Heart right ventricle (tissue), 16 donors: Measurements from ENCODE around the gene WDR59. TPM values are rescaled to one million over a fixed set of nuclear protein-coding genes. Genes with fewer than 3 reads are reported as not detected.
A peak's percentile ranks its signal among the peaks of the same experiment; 100 is the strongest.

Source experiments
- ATAC-seq, 8 donors: fragments of 200-7000 bp; cut with Tn5 transposase; one replicate each; pipeline ENCODE4 v1.9.1; 2020; ENCODE audit warnings: mild to moderate bottlenecking in 8 of 8, moderate library complexity in 8 of 8, moderate number of reproducible peaks in 1 of 8
- DNase-seq, 2 donors: peaks; one replicate each; pipeline ENCODE4 v3.0.0-alpha.2; 2020
- H3K27ac ChIP-seq, 10 donors: fragments of 200-600 bp; sonication (generic) in 2 of 10; one replicate each; pipeline versions ENCODE4 v1.5.0 to v1.8.0; 2020 to 2022; ENCODE audit warnings: mild to moderate bottlenecking in 3 of 10
- H3K27me3 ChIP-seq, 7 donors: fragments of 200-600 bp; one replicate each; pipeline ENCODE4 v1.8.0; 2021 to 2022; ENCODE audit warnings: mild to moderate bottlenecking in 2 of 7
- H3K36me3 ChIP-seq, 9 donors: fragments of 200-600 bp; sonication (generic) in 1 of 9; one replicate each; pipeline versions ENCODE4 v1.5.0 to v1.8.0; 2020 to 2022; ENCODE audit warnings: mild to moderate bottlenecking in 2 of 9
- H3K4me1 ChIP-seq, 9 donors: fragments of 200-600 bp; sonication (generic) in 1 of 9; one replicate each; pipeline versions ENCODE4 v1.5.0 to v1.8.0; 2020 to 2022; ENCODE audit warnings: mild to moderate bottlenecking in 4 of 9
- H3K4me3 ChIP-seq, 10 donors: fragments of 200-600 bp; sonication (generic) in 2 of 10; one replicate each; pipeline versions ENCODE4 v1.5.0 to v1.8.0; 2020 to 2022; ENCODE audit warnings: mild to moderate bottlenecking in 7 of 10, moderate library complexity in 2 of 10
- H3K9me3 ChIP-seq, 11 donors: fragments of 200-600 bp in 10 of 11; sonication (generic) in 2 of 11; one replicate each; pipeline versions ENCODE4 v1.5.0 to v1.8.0; 2013 to 2022; ENCODE audit warnings: mild to moderate bottlenecking in 2 of 11, control low read depth in 1 of 11, moderate library complexity in 1 of 11
- CTCF ChIP-seq, 9 donors: fragments of 200-600 bp; sonication (generic) in 2 of 9; IDR thresholded peaks; one replicate each; pipeline versions ENCODE4 v1.5.0 to v1.8.0; 2021 to 2022; ENCODE audit warnings: antibody characterized with exemption in 9 of 9, mild to moderate bottlenecking in 5 of 9, moderate library complexity in 1 of 9
- WGBS, 2 donors: extraction: QIAGEN DNeasy Blood & Tissue Kit; methylation state at CpG; one replicate each; pipeline ENCODE4 v1.1.7; 2013; ENCODE audit warnings: inconsistent platforms in 1 of 2; 5-methylcytosine and 5-hydroxymethylcytosine counted together
- intact Hi-C, 10 donors: fragments of 100-400 bp; cut with DNase I; formaldehyde crosslinking; loops; one replicate each; pipeline versions ENCODE4 v1.11.1 to v1.14.2; 2022
- polyA plus RNA-seq, 2 donors: library from polyadenylated mRNA; stranded (reverse); fragments of 200-250 nt; gene quantifications; one replicate each; pipeline ENCODE4 v1.2.3, GENCODE V29; 2013
- total RNA-seq, 10 donors: library from RNA; stranded (reverse); fragmentation: NEBNext Ultra II Directional in 3 of 10; extraction: Animal tissue kit (Norgen Biotek cat#: 25700) in 3 of 10; gene quantifications; one replicate each; pipeline versions ENCODE4 v1.2.1 to v1.2.4, GENCODE V29; 2021 to 2023
- donor health status: Arrhythmogenic right ventricular cardiomyopathy.
- donor health status: ischemic (EF 13 %, LVEDD 7.1; RV severe dilation, severe dysfunction).
- donor health status: healthy with polysubstance abuse.
- donor health status: DM: no; HTN: yes; CAD: no.
- donor health status: DM: no; HTN: no; CAD: no.
- donor health status: ischemic (EF 25% LVEDD 6.9; RV normal size, moderate dysfunction).
- donor health status: ischemic (EF 25% LVEDD 5.7; RV mildly dilated, moderate dysfunction).
- donor health status: healthy.
- donor health status: DM: yes; HTN: yes; CAD: no.
- donor health status: Ischemic cardiomyopathy.
- donor health status: ischemic (EF 35%, LVEDD 5.7; RV mildly dilated, moderate dysfunction).
- donor health status: nonischemic (EF 11% LVEDD 7.7; RV severe dilation, severe dysfunction).
- donor health status: DM: yes; HTN: yes; CAD: no.
- donor health status: PGD.
- donor health status: ischemic (EF 29% LVEDD 5.4; RV normal size, mild dysfunction).
- donor health status: nonischemic (EF 23%, LVEDD 6.1; RV moderate dilation, normal function).

Gene WDR59
- total and polyA plus RNA-seq, 12 donors = 15.6 to 63.5 (median 40.9) TPM

GRCh38 chr16:74842413-74842812 is 142.5 kb downstream of the WDR59 start:
- WGBS, 2 donors = 35 to 40% methylated on average over 6 of the region's 6 CpGs
- Histone ChIP-seq H3K4me3 (no peak overlapping the region), H3K4me1 (no peaks in the 10 kb centered on the region), H3K36me3 (no peaks in the 10 kb centered on the region), H3K27me3 (peaks cover 0 to 4% (median 0%) of the 10 kb centered on the region in 7 donors), H3K9me3 (no peaks in the 10 kb centered on the region), H3K27ac (no peak overlapping the region)
- intact Hi-C loops = no loop called here
- ATAC-seq = peak in 1 of 8 donors; percentile 71
- TF ChIP-seq CTCF (IDR thresholded peaks at IDR 0.05) = no peak
- no peak for DNase-seq

GRCh38 chr16:74841904-74842303 is 143.0 kb downstream of the WDR59 start:
- 44 to 46% methylated on average over 3 of the region's 3 CpGs for WGBS, 2 donors
- no peak overlapping the region for H3K27ac ChIP-seq
- no peaks in the 10 kb centered on the region for H3K36me3 ChIP-seq
- no peak for TF ChIP-seq CTCF (IDR thresholded peaks at IDR 0.05)
- no peaks in the 10 kb centered on the region for H3K4me1 ChIP-seq
- no peak for ATAC-seq
- H3K9me3 ChIP-seq = no peaks in the 10 kb centered on the region
- intact Hi-C loops = no loop called here
- H3K27me3 ChIP-seq = peaks cover 0 to 4% (median 0%) of the 10 kb centered on the region in 7 donors
- no peak overlapping the region for H3K4me3 ChIP-seq
- DNase-seq = no peak

GRCh38 chr16:74841469-74841868 is 143.5 kb downstream of the WDR59 start:
- DNase-seq (no peak), ATAC-seq (no peak)
- 61 to 71% methylated on average over 2 of the region's 2 CpGs for WGBS, 2 donors
- Histone ChIP-seq H3K27ac (no peak overlapping the region), H3K27me3 (peaks cover 0 to 5% (median 0%) of the 10 kb centered on the region in 7 donors), H3K4me3 (no peak overlapping the region), H3K9me3 (no peaks in the 10 kb centered on the region), H3K4me1 (no peaks in the 10 kb centered on the region), H3K36me3 (no peaks in the 10 kb centered on the region)
- TF ChIP-seq CTCF (IDR thresholded peaks at IDR 0.05) = no peak
- intact Hi-C loops = no loop called here

- H3K9me3 ChIP-seq = no peaks in the 10 kb centered on the region
- H3K36me3 ChIP-seq = no peaks in the 10 kb centered on the region
- peaks cover 0 to 9% (median 0%) of the 10 kb centered on the region in 7 donors for H3K27me3 ChIP-seq
- no peak overlapping the region for H3K4me3 ChIP-seq
- WGBS, 2 donors = 76 to 81% methylated on average over 4 of the region's 4 CpGs
- intact Hi-C loops = loop anchor here in 1 of 10 donors (10.0 kb wide), 1 partner anchor 62 kb away; the partner anchor contains the start of gene FA2H
- DNase-seq (no peak), ATAC-seq (no peak)
- no peaks in the 10 kb centered on the region for H3K4me1 ChIP-seq
- TF ChIP-seq CTCF (IDR thresholded peaks at IDR 0.05) = no peak
- no peak overlapping the region for H3K27ac ChIP-seq
Measured at GRCh38 chr16:74837056-74837455, 147.9 kb downstream of the WDR59 start.
